GM19023 (cell line): ENCODE measurements around the gene MACROD1.
"Not testable (repeated sequence)": the region's sequence is repeated elsewhere in the genome, so short reads cannot be mapped to it uniquely, and the experiment has no call there.

Source experiments
- ATAC-seq: cut with Tn5 transposase; IDR thresholded peaks from one replicate; pipeline ENCODE4 v1.9.1; 2021; ENCODE audit warnings: mild to moderate bottlenecking, moderate library complexity; ENCODE audit not compliant: unreplicated experiment

The MACROD1 gene

GRCh38 chr11:64060263-64060860 is 105.6 kb downstream of the MACROD1 start:
- no peak for ATAC-seq

DNA sequence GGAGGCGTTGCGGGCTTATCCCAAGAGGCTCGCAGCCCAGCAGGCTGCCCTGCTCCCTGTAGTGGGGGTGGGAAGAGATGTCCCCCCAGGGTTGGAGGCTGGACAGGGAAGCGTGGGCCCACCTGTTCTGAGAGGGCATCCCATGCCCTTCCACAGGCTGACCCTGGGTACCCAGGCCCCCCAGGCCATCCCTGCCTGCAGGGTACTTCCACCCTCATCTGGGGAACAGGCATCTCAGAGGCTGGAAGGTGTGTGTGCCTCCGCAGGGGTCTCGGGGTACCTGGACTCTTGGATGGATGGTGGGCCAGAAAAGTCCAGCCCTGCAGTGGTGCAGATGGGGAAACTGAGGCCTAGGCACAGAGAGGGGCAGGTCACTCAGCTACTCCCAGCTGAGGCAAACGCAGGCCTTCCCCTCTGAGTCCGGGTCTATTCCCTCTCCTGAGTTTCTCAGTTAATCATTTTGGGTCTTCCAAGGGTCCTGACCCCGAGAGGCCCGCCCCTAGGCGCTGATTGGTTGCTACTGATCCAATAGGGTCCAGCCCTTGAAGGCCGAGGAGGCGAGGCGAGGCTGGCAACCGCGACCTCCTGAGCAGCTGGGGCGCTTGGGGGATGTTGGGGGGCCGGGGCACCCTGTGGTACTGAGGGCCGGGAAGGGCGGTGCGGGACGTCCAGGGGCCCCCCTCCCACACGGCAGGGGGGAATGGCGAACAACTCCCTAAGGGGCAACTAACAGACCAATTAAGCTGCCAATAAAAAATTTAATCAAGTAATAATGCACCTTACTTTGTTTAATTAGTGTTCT is 106.4 kb downstream of the MACROD1 start:
- no peak for ATAC-seq

DNA sequence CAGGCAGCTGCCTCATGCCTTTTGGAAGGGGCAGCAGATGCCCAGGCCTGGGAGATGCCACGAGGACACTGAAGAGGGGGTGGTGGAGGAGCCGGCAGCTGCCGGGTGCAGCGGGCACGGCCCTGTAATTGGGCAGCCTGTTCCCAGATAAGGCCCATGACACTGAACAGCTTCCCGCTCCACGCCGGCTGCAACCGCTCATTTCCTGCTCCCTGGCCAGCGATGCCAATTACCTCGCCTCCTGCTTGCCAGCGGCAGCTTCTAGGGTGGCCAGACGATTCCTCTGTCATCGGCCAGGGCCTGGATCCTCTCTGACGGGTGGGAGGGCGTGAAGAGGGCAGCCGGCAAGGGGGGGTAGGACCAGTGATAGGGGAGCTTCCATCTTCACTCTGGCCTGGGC is 107.4 kb downstream of the MACROD1 start:
- no peak for ATAC-seq

DNA sequence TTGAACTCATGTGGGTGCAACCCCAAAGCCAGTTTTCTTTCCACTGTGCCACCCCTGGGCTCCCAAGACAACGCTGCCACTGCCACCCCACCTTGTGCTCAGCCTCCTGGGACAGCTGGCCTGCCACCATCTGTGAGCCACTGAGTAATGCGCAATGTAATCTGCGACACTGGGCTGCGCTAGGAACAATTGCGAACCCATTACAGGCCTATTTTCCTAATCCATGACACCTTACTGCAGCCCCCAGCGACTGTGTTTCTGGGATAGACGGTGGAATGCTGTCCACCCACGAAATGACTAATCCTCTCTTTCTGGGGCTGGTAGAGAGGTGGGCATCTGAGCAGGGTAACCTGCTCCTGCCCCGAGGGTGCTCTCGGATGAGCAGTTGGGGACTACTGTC is 108.0 kb downstream of the MACROD1 start:
- ATAC-seq = no peak

GRCh38 chr11:64056861-64057260 is 109.1 kb downstream of the MACROD1 start:
- no peak for ATAC-seq

DNA sequence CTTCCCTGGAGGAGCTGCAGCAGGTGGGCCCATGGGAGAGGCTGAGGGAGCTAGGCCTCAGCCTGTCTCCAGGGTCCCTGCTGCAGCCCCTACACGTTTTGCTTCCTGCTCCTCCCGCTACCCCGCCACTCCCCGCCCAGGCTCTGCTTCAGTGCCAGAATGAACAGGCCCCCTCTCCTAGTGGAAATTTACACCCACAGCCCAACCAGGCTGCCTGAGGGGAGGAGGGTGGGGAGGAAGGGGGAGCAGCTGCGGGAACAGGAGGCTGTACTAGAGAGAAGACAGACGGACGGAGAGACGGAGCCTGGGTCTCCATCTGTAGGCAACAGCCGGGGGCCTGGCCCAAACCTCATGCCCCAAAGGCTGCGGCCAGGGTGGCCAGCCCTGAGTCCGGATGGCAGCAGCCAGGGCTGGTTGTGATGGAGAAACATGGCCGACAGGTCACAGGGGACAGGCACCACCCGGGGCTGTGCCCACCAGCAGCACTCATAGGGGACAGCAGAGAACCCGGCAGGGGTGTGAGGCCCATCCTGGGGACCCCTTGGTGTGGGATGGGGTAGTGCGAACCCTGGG is 109.6 kb downstream of the MACROD1 start:
- ATAC-seq = no peak

DNA sequence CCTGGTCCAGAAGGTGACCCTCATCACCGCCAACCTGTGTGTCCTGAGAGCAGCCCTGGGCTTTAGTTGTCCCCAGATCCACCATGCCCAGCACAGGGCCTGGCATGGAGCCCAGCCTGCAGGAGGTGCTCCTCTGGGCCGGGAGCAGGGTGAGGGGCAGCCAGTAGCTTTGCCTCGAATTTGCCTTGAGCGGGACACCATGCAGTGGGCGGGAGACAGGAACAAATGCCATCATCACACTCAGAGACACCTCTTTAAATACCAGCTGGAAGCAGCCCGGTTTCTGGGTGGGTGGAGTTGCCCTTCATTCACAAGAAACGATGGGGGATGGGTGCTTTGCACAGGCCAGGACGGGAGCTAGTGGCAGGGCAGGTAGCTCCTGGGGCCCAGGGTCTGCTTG is 110.8 kb downstream of the MACROD1 start:
- ATAC-seq = no peak

DNA sequence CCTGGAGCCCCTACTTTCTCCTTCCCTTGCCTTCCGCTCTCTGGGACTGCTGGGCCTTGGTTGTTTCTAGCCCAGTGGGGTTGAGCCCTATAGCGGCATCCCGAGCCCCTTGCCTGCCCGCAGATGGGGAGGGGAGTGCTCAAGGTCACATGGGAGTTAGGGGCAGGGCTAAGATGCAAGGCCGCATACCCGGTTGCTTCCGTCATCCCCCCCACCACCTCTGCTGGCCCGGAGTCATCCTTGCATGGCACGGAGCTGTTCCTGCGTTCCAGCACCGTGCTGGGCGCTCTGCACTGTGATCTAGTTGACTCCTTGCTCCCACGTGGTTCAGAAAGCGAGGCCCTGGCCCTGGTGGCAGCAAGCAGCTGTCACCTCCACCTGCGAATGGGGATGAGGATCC is 112.2 kb downstream of the MACROD1 start:
- ATAC-seq = no peak

GRCh38 chr11:64052938-64053622 is 112.8 kb downstream of the MACROD1 start:
- ATAC-seq = no peak

DNA sequence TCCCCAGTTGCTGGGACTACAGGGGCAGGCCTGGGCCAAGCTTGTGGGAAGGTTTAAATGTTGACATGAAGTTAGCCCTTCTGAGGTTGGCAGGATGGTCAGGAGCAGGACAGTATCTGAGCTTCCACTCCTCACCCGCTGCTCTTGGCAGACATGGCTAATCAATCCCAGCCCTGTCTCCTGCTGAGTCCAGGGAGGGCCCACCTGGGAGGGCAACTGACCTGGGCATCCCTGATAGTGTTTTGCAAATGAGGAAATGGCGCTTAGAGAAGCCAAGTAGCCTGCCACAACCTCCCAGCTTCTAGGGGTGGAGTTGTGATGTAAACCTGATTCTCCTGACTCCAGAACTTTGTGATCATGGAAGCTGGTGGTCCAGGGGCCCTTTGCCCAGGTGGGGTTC is 113.5 kb downstream of the MACROD1 start:
- ATAC-seq = no peak

GRCh38 chr11:64051297-64051696 is 114.6 kb downstream of the MACROD1 start:
- no peak for ATAC-seq

DNA sequence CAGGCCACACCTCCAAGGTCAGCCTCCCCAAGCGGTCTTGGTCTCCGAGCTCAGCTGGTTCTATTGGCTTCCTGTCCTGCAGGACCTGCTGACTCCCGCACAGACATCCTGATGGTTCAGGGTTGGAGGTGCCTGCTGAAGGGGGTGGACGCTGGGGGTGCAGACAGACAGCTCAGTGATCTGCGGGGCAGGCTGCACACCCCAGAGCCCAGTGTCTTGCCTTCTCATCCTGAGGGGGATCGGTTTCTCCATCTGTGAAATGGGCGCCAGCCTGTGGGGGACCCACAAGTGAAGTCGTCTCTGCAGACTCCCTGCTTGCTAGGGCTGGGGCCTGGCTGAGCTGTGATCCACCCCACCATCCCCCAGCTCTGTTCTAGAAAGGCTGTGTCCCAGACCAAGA is 116.4 kb downstream of the MACROD1 start:
- ATAC-seq = no peak

DNA sequence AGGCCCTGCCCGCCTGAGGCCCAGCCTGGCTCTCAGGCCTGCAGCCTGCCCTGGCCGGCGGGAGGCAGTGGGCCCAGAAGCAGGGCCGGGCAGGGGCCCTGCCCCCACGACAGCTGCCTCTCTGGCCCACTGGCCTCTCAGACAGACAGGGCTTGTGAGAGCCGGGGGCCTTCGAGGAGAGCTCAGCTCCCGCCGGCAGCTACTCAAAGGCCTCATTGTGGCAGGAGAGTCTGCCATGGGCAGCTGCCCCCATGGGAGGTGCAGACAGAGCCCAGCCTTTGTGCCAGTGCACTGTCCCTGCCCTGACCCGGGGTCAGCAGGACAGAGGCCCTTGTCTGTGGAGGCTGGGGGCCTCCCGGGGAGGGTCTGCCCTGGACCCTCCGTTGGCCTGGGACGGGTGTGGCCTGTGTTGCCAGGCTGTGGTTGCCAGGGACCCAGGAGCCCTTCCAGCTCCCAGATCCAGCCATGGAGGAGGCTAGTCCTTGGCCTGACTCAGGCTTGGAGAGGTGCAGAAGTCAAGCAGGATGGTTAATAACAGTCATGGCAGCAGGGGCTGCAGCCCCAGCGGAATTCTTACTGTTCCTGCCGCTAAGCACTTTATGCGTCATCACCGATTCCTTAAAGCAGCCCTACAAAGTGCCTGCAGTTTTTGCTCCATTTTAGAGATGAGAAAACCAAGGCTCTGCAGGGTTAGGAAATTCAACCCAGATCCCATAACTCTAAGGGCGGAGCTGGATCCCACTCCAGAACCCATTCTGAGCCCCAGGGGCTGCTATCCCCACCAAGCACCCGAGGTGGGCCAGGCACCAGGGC is 117.7 kb downstream of the MACROD1 start:
- no peak for ATAC-seq

GRCh38 chr11:64047373-64047772 is 118.5 kb downstream of the MACROD1 start:
- ATAC-seq = not testable (repeated sequence)

DNA sequence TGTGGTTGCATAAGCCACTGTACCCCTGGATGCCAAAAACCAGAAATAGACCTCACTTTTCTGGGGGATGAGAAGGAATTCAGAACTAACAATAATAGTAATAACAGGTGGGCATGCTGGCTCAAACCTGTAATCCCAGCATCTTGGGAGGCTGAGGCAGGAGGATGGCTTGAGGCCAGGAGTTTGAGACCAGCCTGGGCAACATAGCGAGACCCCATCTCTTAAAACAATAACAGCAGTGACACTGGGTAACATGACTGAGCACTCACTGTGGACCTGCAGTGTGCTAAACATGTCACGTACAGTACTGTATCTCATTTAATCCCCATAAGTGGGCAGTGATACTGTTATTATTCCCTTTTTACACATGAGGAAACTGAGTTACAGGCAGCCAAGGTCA is 120.2 kb downstream of the MACROD1 start:
- ATAC-seq = no peak

DNA sequence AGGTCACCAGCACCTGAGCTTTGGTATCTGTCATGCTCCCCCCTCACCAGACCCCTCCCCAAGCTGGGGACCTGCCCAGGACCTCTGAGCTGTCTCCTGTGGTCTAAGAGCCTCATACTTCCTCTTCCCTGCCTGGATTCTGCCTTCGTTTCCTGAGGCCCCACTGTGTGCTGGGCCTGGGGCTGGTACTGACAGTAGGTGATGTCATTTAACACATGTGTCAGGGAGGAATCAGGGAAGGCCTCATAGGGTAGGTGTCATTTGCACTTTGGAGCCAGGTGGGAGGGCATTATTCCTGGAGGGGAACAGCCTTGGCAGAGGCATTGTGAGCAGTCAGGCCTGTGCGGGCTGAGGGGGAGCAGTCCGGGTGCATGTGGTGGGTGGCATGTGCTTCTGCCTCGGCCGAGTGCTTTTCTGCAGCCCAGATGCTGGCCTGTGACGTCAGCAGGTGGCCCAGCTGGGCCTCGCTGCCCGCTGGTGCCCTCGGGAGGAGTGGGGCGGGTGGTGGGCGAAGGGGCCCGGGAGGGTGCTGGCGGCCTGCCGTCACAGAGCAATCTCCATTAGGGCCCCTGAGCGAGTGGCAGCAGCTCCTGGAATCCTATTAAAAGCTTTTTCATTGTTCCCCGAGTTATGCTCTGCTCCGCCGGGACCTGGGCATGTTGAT is 121.1 kb downstream of the MACROD1 start:
- no peak for ATAC-seq

DNA sequence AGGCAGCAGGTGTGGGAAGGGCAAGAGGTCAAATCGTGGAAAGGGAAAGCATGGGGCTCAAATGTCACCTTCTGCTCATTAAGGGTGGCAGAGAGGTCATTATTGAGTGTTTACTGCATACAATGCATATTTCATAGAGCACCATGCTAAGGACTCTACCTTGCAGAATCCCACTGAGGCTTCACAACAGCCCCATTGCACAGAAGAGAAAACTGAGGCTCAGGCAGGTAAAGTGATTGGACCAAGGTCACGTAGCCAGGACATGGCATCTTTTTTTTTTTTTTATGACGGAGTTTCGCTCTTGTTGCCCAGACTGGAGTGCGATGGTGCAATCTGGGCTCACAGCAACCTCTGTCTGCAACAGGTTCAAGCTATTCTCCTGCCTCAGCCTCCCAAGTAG is 122.4 kb downstream of the MACROD1 start:
- no peak for ATAC-seq

DNA sequence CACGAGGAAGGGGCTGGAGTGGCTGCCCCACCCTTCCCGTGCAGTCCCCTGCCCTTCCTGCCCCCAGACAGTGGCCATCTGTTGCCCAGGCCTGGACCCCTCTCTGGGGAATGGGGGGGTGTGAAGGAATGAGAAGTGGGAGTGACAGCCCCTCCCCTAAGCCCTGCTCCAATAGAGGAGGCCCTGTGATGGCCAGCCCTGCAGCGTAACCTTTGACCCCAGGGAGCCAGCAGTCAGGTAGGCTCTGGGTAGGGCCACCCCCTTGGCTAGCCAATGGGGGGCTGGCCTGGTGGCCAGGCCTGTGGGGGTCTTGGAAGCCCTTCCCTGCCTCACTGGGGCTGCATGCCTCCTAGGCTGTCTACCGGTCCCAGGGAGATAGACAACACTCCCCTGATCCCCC is 123.6 kb downstream of the MACROD1 start:
- ATAC-seq = no peak

- ATAC-seq = no peak
Measured at GRCh38 chr11:64041846-64042245, 124.1 kb downstream of the MACROD1 start.

- ATAC-seq = no peak
Measured at GRCh38 chr11:64040684-64041322, 125.1 kb downstream of the MACROD1 start.
